DOHH2 (cell line): Measurements from ENCODE around the gene ENGASE.

Experiments
- EZH2phosphoT487 ChIP-seq: fragments of 200-600 bp; sonication (generic); IDR thresholded peaks from 2 replicates; pipeline ENCODE4 v1.6.1; 2017; ENCODE audit warnings: borderline replicate concordance, mild to moderate bottlenecking, antibody characterized with exemption, low read length, moderate library complexity, mixed read lengths
- TF ChIP-seq, protein P1 (sequence below): fragments of 200-600 bp; sonication (generic); IDR thresholded peaks from one replicate; pipeline ENCODE4 v1.5.1; 2014; ENCODE audit warnings: antibody characterized with exemption, mild to moderate bottlenecking, low read depth, low read length; ENCODE audit not compliant: poor library complexity, severe bottlenecking

DNA sequence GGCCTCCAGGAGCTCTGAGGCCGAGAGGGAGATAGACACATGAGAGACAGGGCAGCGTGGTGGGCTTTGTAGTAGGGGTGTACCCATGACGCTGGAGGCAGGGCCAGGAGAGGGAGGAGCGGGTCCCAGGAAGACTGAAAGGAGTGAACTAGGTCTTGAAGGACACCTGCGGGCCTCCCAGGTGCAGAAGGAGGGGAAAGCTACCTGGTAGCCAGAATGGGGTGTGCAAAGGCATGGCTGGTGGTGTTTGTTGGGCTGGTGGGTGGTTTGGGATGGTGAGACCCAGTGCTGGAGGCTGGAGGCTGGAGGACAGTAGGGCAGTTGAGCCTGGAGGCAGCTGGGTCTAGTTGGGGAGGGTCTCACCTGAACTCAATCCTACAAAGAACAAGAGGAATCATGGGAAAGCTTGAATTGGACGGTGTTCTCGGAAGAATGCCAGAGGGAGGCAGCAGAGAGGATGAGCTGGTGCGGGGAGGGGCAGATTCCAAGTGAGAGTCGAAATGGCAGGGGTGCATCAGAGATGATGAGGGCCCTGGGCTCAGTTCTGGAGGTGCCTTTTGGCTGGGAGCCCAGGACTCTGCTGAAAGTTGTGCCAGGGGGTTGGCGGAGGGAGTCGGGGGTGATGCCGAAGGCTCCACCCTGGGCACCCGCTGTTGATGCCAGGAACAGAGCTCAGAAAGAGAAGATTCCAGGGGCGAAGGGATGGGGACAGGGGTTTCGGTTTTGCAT lies 29.5 kb upstream of the ENGASE start:
- no peak for TF ChIP-seq EZH2phosphoT487
- TF ChIP-seq, protein P1, sequence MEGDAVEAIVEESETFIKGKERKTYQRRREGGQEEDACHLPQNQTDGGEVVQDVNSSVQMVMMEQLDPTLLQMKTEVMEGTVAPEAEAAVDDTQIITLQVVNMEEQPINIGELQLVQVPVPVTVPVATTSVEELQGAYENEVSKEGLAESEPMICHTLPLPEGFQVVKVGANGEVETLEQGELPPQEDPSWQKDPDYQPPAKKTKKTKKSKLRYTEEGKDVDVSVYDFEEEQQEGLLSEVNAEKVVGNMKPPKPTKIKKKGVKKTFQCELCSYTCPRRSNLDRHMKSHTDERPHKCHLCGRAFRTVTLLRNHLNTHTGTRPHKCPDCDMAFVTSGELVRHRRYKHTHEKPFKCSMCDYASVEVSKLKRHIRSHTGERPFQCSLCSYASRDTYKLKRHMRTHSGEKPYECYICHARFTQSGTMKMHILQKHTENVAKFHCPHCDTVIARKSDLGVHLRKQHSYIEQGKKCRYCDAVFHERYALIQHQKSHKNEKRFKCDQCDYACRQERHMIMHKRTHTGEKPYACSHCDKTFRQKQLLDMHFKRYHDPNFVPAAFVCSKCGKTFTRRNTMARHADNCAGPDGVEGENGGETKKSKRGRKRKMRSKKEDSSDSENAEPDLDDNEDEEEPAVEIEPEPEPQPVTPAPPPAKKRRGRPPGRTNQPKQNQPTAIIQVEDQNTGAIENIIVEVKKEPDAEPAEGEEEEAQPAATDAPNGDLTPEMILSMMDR, result no peak
